Activated CD4-positive, CD25-positive, alpha-beta regulatory T cell (primary cell): ENCODE results near the gene METTL9.
"Not testable (repeated sequence)": the region's sequence is repeated elsewhere in the genome, so short reads cannot be mapped to it uniquely, and the experiment has no call there.

Source experiments
- DNase-seq, 4 experiments: peaks; one replicate each; lab custom pipeline; 2025; lab: John Stamatoyannopoulos, UW

METTL9 gene

DNA sequence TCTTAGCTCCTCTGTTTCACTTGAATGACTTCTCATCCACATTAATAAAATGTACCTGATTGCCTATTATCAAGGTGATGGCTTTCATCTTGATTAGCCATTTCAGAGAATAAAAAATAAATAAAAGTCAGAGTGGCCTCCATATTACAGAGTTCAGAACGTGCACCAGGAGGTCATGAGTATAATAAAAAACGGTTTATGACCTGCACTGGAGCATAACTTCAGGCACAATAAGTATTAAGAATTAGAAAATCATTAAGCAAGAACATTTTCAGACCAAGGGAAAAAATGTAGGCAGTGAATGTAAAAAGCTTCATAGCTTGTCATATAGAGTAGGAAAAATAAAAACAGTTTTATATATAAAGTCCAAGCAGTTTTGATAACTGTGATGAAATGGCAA is 11.4 kb downstream of the METTL9 start:
- no peak for DNase-seq

DNA sequence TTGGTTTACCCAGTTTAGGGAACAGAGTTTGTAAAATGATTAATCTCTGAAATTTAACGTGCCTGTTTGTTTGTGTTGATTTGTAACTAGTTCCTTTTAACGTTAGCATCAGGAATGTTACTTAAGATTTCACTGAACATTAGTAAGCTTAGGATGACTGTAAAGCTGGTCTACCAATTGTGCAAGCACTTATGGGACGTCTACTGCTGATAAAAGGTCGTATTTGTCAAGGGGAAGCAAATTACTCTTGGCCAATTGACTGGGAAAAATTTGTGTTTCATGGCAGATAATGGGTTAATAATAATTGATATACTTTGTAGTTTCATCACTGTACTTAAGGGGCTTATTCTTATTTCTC is 11.8 kb downstream of the METTL9 start:
- DNase-seq = no peak

DNA sequence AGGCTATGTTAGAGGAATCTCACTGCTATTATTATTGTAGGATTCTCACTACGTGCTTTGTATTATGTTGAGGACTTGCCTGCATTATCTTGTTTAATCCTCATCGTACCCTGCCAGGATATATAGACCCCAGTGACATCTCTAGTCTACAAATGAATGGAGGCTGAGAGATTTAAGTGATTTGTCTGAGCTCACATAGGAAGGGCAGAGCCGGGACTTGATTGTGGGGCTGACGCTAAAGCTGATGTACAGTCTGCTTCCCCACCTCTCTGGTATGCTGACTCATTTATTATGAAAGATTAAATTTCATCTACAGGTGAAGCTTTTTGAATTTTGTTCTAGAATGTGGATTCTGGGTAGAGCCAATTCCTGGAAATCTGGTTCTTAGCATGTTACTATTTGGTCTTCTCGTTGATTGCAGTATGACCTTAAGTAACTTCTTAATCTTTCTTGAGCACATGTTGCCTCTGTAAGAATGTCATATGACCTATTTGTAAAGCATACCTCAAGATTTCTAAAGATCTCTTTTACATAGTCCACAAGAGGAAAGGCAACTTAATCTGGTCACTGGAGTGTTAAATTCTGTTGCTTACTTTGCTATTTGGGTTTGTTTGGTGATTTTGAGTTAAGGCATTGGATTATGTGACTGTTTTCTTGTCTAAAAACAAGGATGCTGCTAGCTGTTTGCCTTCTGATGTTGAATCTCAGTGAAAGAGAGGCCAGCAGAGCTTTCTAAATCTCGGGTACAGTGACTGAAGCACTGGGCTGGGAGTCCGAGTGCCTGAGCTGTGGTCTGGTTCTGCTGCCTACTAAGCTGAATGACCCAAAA is 12.4 kb downstream of the METTL9 start:
- DNase-seq = peak in 1 of 4 experiments; percentile 9

DNA sequence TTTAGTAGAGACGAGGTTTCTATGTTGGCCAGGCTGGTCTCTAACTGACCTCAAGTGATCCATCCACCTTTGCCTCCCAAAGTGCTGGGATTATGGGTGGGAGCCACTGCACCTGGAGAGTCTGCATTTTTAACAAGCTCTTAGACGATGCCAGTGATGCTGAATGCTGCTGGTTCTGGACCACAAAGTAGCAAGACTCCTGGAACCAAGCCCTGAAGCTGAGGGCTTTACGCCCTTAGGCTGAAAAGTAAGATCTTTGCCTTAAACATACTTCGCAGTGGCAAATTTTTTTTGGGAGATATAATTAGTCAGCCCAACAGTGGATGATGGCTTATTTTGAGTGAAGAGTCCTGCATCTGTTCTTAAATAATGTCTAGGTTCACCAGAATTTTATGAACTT is 14.0 kb downstream of the METTL9 start:
- DNase-seq = no peak

DNA sequence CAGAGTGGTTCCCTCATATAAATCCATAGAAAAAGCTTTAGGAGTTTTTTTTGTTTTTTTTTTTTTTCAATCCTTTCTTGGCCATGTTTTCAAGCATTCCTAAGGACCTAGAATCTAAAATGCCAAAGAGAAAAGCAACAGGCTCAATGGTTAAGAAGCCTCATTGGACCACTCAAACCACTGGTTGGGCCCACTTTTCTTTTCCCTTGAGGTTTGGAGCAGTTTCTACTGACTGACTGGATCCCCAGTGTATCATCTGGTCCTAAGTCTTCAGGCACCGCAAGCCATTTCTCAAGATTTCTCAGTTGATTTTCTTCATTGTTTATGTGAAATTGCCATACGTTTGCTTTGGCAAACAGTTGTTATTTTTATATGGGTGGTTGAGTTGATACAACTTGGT is 14.4 kb downstream of the METTL9 start:
- DNase-seq = no peak

DNA sequence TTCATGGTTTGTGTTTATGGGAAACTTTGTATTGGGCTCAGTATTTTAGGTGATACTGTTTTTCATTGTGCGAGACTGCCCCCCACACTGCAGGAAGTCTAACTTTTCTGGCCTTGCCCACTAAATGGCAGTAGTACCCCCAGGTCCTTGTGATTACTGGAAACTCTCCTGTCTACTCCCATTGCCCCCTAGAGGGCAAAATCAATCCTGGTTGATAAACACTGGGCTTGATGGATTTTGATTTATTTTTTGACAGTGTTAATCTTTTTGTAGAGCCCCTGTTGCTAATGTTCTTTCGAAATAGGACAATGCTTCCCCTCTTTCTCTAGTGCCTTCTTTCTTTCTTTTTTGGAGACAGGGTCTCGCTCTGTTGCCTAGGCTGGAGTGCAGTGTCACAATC is 15.5 kb downstream of the METTL9 start:
- no peak for DNase-seq

DNA sequence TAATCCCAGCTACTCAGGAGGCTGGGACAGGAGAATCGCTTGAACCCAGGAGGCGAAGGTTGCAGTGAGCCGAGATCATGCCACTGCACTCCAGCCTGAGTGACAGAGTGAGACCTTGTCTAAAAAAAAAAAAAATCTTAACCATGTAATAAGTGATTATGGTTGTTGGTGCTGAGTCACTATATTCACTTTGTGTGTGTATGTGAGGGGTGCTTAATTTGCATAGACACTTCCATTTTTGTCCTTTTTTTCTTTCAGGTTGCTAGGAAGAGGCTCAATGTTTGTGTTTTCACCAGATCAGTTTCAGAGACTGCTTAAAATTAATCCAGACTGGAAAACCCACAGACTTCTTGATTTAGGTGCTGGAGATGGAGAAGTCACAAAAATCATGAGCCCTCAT is 18.2 kb downstream of the METTL9 start:
- no peak for DNase-seq

DNA sequence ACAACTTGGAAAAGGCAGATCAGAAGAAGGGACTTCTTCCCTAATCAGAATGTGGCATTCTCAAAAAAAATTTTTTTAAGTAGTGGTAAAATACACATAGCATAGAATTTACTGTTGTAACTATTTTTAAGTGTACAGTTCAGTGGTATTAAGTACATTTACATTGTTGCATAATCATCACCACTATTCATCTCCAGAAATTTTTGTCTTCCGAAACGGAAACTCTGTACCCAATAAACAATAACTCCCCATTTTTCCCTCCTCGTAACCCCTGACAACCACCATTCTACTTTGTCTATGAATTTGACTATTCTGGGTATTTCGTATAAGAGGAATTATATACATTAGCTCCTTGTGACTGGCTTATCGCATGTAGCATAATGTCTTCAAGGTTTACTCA is 18.9 kb downstream of the METTL9 start:
- DNase-seq = no peak

DNA sequence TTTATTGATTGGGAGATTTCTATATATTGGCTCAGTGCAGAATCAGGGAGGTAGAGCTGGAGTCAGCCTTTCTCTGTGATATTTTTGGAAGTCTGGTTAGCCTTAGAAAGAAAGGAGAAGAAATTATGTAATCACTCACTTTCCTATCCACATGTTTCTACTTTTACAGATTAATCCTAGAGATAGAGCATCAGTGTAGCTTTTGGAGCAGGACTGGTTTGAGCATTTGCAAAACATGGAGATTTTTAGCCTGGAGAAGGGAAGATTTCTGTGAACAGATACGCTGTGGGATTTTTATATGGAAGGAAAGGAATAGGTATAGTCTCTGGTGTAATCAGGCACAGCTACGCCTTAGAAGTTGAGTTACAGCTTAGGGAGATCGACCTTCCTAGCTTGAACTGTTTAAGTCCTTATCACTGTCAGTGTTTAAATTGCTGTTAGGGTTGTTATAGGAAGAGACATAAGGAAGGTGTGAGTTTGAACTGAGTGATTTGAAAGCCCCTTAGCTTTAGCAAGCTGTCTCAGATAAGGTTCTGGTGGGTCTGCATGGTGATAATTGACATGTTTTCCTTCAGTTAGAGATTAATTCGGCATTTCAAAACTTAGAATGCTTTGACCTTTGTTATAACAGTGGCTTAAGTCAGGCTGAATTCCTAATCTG is 20.5 kb downstream of the METTL9 start:
- no peak for DNase-seq

DNA sequence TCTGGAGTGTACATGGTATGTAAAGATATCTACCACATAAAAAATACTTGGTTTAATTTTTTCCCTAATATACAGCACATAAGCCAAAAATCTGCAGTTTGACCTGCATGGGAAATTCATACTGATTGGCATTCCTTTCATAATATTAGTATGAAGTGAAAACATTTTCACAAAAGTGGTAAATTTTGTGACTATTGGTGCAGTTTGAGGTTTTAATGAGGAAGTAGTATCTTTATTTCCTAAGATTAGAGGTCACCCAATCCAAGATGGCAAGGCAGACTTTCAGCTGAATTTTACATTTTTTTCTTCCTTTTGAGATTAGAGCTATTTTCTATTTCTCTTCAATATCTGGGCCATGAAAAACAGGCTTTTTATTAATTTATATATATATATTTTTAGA is 21.2 kb downstream of the METTL9 start:
- DNase-seq = no peak

DNA sequence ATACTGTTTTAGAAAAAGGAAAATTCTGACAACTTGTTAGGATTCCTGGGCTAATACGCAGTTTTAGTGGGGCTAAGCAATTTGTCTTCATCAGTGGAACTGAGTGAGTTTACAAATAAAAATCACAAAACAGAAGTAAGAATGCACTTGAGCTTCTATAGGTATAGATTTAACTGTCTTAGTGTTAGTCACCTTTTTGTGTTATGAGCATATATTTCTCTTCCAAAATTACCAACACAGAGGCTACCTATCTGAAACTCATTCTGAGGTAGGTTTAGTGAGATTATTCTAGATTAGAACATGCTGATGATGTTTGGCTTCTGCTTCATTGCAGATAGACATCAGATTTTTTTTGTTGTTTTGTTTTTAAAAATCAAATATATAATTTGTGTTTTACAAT is 23.2 kb downstream of the METTL9 start:
- DNase-seq = no peak

DNA sequence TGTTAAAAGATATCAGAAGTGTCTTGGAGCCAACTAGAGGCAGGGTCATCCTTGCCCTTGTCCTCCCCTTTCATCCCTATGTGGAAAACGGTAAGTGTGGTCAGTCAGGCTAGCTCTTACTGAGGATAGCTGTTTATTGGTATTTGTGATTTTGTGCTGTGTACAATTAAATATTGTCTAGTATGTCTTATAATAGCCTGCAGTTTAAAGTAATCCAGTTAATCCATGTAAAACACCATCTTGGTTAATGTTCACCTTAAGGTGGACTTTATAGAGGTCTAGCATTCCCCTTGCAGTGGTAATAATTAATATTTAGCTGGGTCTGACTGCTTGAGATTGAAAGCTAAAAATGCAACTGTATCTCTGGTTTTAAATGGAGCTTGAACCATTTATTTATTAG is 25.6 kb downstream of the METTL9 start:
- no peak for DNase-seq

DNA sequence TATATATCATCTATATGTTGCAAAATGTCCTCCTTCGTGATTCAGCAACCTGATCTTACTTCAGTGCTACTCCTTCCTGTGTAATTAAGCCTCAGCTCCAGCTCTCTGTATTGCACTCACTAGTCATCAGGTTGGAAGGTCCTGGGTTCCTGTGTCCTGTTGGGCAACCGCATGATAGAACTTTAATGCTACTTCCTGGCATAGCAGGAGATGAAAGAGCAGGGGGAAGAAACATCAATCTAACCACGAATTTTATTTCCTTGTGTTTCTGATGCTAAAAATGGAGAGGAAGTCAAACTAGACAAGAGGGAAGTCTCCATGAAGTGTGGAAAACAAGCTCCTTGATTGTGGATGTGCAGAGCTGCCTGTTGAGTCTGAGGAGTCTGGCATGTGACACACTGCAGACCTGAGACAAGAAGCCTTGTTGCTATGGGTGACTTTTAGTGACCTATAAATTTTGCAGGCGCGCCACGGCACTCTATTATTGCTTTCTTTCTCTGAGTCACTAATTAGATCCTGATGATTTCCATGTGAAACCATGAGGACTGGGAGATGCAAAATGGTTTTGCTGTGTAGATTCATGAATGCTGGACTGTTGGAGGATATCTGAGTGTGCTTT is 27.4 kb downstream of the METTL9 start:
- DNase-seq = no peak

DNA sequence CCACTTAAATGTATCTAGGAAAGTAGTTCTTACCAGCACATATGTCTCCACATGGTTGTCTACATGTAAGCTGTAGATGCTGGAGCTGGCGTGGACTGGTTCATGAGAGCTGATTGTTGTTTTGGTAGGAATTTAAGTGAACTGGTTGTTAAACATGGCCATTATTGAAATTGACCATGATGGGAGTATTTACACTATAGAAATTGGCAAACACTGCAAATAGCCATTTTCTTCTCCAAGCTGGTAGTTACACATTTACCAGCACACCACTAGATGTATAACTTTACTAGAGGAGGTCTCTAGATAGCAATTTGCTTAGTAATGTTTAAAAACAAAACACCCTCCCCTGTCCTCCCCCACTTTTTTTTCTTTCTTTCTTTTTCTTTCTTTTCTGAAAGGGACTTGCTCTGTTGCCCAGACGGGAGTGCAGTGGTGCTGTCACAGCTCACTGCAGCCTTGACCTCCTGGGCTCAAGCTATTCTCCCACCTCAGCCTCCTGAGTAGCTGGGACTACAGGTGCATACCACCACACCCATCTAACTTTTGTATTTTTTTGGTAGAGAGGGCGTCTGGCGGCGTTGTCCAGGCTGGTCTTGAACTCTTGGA is 28.8 kb downstream of the METTL9 start:
- no peak for DNase-seq

DNA sequence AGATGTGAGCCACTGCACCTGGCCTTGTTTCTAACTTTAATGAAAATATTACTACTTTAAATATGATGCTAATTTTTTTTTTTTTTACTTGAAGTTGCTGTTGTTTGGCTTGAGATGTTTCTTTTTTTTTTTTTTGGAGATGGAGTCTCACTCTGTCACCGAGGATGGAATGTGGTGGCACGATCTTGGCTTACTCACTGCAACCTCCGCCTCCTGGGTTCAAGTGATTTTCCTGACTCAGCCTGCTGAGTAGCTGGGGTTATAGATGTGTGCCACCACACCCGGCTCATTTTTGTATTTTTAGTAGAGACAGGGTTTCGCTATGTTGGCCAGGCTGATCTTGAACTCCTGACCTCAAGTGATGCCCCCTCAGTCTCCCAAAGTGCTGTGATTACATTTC is 29.4 kb downstream of the METTL9 start:
- no peak for DNase-seq

DNA sequence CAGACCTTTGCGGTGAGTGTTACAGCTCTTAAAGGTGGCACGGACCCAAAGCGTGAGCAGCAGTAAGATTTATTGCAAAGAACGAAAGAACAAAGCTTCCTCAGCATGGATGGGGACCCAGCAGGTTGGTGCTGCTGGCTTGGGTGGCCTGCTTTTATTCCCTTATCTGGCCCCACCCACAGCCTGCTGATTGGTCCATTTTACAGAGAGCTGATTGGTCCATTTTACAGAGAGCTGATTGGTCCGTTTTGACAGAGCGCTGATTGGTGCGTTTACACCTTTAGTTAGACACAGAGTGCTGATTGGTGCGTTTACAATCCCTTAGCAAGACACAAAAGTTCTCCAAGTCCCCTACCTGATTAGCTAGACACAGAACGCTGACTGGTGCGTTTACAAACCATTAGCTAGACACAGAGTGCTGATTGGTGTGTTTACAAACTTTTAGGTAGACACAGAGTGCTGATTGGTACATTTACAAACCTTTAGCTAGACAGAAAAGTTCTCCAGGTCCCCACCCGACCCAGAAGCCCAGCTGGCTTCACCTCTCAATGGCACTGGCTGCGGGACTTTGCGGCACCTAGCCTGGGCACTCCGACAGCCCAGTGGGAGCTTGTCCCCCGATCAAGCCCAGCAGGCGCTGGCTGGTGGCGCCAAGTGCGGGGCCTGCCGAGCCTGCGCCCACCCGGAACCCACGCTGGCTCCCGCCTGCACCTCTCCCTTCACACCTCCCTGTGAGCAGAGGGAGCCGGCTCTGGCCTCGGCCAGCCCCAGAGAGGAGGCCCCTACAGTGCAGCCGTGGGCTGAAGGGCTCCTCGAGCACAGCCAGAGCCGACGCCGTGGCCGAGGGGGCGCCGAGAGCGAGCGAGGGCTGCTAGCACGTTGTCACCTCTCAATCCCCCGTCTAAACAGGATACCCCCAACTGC is 30.5 kb downstream of the METTL9 start:
- DNase-seq = not testable (repeated sequence)

DNA sequence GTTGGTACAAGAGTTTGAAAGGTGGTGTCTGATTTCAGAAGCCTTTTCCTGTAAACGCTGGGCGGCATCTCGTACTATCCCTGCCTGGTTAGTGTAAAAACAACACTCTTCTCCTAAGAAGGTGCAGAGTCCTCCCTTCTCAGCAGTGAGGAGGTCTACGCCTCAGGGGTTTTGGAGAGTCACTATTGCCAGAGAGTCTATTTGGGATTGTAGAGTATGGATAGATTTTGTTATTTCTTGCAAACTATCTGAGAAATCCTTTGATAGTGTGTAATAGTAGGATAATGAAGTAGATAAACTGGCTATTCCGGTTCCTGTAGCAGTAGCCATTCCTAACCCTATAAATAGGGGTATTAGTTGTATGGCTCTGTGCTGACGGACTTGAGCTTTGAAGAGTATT is 31.5 kb downstream of the METTL9 start:
- DNase-seq = not testable (repeated sequence)

DNA sequence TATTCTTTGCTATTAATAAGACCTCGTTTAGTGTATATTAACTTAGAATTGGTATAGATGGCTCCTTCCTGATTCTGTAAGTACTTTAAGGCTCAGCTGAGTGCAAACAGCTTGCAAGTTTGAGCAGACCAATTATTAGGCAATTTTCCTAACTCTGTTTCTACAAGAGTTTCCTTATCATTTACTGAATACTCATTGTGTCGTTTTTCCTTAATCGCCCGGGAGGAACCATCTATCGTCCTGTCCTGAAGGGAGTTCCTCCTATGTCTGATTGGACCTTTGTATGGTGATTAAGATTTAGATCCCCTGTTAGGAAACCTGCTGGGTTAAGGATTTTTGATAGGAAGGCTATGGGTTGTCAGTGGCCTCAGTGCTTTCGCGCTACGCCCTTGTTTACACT is 32.0 kb downstream of the METTL9 start:
- not testable (repeated sequence) for DNase-seq

DNA sequence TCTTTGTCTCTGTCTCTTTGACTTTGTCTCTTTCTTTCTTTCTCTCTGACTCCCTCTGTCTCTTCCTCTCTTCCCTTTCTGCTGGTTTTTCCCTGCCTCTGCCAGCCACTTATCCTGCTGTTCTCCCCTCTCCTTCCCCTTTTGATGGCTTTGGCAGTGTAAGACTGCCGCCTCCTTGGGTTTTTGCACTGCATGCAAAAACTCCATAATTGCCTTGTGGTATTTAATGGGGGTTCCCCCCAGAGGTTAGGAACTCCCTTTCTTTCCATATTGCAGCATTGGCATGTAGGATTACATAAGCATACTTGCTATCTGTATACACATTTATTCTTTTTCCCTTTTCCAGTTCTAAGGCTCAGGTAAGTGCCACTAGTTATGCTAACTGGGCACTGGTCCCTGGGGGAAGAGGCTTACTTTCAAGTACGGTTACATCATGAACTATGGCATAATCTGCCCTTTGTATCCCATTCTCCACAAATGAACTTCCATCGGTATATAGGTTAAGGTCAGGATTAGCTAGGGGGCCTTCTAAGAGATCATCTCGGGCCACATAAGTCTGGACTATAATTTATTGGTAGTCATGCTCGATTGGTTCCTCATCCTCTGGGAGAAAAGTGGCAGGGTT is 32.7 kb downstream of the METTL9 start:
- not testable (repeated sequence) for DNase-seq

DNA sequence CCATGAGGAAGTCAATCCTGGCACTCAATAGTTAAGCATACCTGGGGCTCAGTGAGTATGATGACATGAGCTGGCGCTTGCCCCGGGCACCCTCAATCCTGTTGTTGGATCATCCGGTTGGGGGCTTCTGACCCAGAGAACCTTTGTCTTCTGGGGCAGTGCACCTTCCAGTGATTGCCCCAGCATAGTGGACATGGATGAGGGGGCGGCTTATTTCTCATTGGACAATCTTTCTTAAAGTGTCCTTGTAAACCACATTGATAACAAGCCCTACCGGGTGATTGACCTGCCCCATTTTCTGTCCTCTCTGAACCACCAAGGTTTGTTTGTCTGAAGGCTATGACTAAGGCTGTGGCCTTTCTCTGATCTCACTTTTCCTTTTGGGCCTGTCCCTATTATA is 34.8 kb downstream of the METTL9 start:
- DNase-seq = no peak

DNA sequence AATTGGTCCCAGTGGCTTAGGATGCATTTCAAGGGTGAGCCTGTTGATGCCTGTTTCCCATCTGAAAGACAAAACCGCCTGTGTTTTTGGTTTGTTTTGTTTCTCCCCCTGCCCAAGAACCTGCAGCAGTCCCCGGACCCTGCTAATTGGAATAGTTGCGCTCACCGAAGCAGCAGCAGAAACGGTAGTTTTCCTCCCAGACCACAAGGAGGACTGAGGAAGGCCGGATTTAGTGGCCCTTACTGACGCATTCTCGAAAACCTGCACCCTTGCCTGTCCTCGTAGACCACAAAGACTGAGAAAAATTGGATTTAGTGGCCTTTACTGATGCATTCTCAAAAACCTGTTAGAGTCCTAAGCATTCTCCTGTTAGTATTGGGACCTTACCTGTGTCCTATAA is 36.3 kb downstream of the METTL9 start:
- not testable (repeated sequence) for DNase-seq
